Stimulated activated CD4-positive, alpha-beta T cell treated with anti-CD3 and anti-CD28 coated beads, Interleukin-15, amount 100 ng/mL, for 24 hours (primary cell): Measurements from ENCODE around the gene TRABD.

Experiments used
- DNase-seq: peaks from one replicate; pipeline ENCODE4 v3.0.0-alpha.2; 2020

TRABD gene

GRCh38 chr22:50205781-50206569 lies 20.3 kb downstream of the TRABD start:
- no peak for DNase-seq

- DNase-seq = no peak
Observed at GRCh38 chr22:50206599-50206998, 20.9 kb downstream of the TRABD start.

- no peak for DNase-seq
Observed at GRCh38 chr22:50207383-50208140, 21.8 kb downstream of the TRABD start.

- DNase-seq = no peak
Observed at GRCh38 chr22:50208430-50208938, 22.8 kb downstream of the TRABD start.

GRCh38 chr22:50208939-50209892 lies 23.5 kb downstream of the TRABD start:
- DNase-seq = no peak

- DNase-seq = peak; percentile 79
Observed at GRCh38 chr22:50209893-50210292, 24.2 kb downstream of the TRABD start.

GRCh38 chr22:50210378-50211139 lies 24.8 kb downstream of the TRABD start:
- DNase-seq = no peak

GRCh38 chr22:50211147-50211546 lies 25.4 kb downstream of the TRABD start:
- DNase-seq = no peak

- DNase-seq = no peak
Observed at GRCh38 chr22:50213263-50213662, 27.6 kb downstream of the TRABD start.

GRCh38 chr22:50215297-50216054 lies 29.8 kb downstream of the TRABD start:
- no peak for DNase-seq

GRCh38 chr22:50216055-50216683 lies 30.5 kb downstream of the TRABD start:
- no peak for DNase-seq

GRCh38 chr22:50216684-50217520 lies 31.2 kb downstream of the TRABD start:
- no peak for DNase-seq

GRCh38 chr22:50217543-50218152 lies 31.9 kb downstream of the TRABD start:
- DNase-seq = no peak

GRCh38 chr22:50218153-50218995 lies 32.7 kb downstream of the TRABD start:
- DNase-seq = no peak

GRCh38 chr22:50218996-50219727 lies 33.4 kb downstream of the TRABD start:
- DNase-seq = peak; percentile 44

GRCh38 chr22:50219800-50220602 lies 34.3 kb downstream of the TRABD start:
- no peak for DNase-seq
